ENCODE measurements around the gene GLP1R. TPM values are rescaled to one million over a fixed set of nuclear protein-coding genes. Genes with fewer than 3 reads are reported as not detected.

Gene GLP1R
- total and polyA plus RNA-seq, 2 donors from 2014 or later: 0.13 to 0.22 TPM

DNA sequence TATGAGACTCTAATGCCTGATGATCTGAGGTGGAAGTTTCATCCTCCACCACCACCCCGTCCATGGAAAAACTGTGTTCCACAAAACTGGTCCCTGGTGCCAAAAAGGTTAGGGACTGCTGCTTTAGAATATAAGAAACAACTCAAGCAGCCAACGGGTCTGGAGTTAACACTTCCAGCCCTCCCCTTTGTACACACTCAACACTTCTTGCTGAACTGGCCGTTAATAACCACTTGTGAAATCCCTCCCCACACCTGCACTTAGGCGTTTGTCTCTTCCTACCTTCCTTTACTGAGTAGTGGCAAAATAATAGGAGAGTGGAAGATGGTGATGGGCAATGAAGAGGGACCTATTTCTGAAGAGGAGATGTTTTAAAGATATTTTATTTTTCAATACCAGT lies 55.9 kb downstream of the GLP1R start:
- Histone ChIP-seq H3K4me1 (ENCODE audit: control insufficient read depth in 2 of 3, insufficient read depth in 2 of 3, low read depth in 1 of 3, low read length in 3 of 3) (peaks cover 0 to 7% (median 0%) of the 10 kb centered on the region in 3 donors), H3K27ac (ENCODE audit: low read depth in 2 of 2, low read length in 2 of 2) (no peak overlapping the region), H3K9me3 (ENCODE audit: control insufficient read depth in 2 of 3, insufficient read depth in 1 of 3, low read length in 3 of 3) (no peaks in the 10 kb centered on the region), H3K9ac (ENCODE audit: low read length in 3 of 3) (no peak overlapping the region), H3K4me3 (ENCODE audit: low read length in 3 of 3) (no peak overlapping the region), H3K27me3 (ENCODE audit: control insufficient read depth, insufficient read depth, low read length) (no peaks in the 10 kb centered on the region), H3K36me3 (ENCODE audit: control insufficient read depth in 2 of 3, insufficient read depth in 3 of 3, low read length in 3 of 3) (peaks cover 3 to 7% (median 6%) of the 10 kb centered on the region in 3 donors)
- FAIRE-seq: no peak
- intact Hi-C loops (cut with DNase I): no loop called here
- no peak for DNase-seq
- TF ChIP-seq, protein P1, sequence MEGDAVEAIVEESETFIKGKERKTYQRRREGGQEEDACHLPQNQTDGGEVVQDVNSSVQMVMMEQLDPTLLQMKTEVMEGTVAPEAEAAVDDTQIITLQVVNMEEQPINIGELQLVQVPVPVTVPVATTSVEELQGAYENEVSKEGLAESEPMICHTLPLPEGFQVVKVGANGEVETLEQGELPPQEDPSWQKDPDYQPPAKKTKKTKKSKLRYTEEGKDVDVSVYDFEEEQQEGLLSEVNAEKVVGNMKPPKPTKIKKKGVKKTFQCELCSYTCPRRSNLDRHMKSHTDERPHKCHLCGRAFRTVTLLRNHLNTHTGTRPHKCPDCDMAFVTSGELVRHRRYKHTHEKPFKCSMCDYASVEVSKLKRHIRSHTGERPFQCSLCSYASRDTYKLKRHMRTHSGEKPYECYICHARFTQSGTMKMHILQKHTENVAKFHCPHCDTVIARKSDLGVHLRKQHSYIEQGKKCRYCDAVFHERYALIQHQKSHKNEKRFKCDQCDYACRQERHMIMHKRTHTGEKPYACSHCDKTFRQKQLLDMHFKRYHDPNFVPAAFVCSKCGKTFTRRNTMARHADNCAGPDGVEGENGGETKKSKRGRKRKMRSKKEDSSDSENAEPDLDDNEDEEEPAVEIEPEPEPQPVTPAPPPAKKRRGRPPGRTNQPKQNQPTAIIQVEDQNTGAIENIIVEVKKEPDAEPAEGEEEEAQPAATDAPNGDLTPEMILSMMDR (IDR thresholded peaks at IDR 0.05; ENCODE audit: borderline replicate concordance, extremely low read depth, insufficient read depth): no peak

DNA sequence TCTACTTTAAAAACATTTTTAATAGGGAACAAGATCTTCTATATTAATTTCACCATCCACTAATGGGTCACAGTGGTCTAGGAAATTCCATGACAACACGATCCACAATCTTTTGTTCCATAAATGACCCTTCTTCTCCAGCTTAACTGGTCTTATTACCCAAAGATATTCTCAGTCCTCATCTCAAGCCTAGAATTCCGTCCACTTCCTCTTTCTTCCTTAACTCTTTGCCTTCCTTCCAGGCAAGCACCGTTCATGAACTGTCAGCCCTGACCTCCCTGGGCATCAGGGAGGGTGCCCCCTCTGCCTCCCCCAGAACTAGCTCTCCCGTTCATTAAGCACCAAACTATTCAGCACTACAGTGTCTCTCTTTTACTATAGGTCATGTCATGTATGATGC lies 58.5 kb downstream of the GLP1R start:
- no peak overlapping the region for H3K9ac ChIP-seq (ENCODE audit: low read length in 3 of 3)
- intact Hi-C loops (cut with DNase I): no loop called here

DNA sequence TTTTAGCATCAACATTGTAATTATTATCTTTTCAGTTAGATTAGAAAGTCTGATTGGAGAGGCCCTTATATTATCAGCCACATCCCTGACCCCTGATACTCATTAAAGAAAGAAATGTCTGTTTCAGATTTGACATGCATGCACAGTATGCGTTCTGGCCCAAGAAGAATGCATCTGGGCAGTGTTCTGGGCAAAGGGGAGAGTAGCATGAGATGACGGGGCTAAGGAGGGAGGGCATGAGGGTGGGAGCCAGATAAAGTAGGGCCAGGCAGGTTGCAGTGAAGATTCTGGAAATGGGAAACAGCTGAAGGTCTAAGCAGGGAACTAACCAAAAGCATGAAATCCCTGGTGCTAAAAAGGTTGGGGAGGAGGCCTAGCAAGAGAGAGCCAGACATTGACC lies 59.1 kb downstream of the GLP1R start:
- Histone ChIP-seq H3K36me3 (ENCODE audit: control insufficient read depth in 2 of 3, insufficient read depth in 3 of 3, low read length in 3 of 3) (peaks cover 6 to 13% (median 8%) of the 10 kb centered on the region in 3 donors), H3K9me3 (ENCODE audit: control insufficient read depth in 2 of 3, insufficient read depth in 1 of 3, low read length in 3 of 3) (no peaks in the 10 kb centered on the region), H3K27ac (ENCODE audit: low read depth in 2 of 2, low read length in 2 of 2) (no peak overlapping the region), H3K4me1 (ENCODE audit: control insufficient read depth in 2 of 3, insufficient read depth in 2 of 3, low read depth in 1 of 3, low read length in 3 of 3) (no peaks in the 10 kb centered on the region), H3K9ac (ENCODE audit: low read length in 3 of 3) (no peak overlapping the region), H3K4me3 (ENCODE audit: low read length in 3 of 3) (no peak overlapping the region), H3K27me3 (ENCODE audit: control insufficient read depth, insufficient read depth, low read length) (no peaks in the 10 kb centered on the region)
- no peak for DNase-seq
- TF ChIP-seq, protein P1 (IDR thresholded peaks at IDR 0.05; ENCODE audit: borderline replicate concordance, extremely low read depth, insufficient read depth): no peak
- intact Hi-C loops (cut with DNase I): no loop called here
- FAIRE-seq: no peak

More for the DNA sequence above, 58.5 kb downstream of the GLP1R start:
- no peak for DNase-seq
- Histone ChIP-seq H3K27me3 (ENCODE audit: control insufficient read depth, insufficient read depth, low read length) (no peaks in the 10 kb centered on the region), H3K27ac (ENCODE audit: low read depth in 2 of 2, low read length in 2 of 2) (no peak overlapping the region), H3K4me3 (ENCODE audit: low read length in 3 of 3) (no peak overlapping the region), H3K9me3 (ENCODE audit: control insufficient read depth in 2 of 3, insufficient read depth in 1 of 3, low read length in 3 of 3) (no peaks in the 10 kb centered on the region), H3K4me1 (ENCODE audit: control insufficient read depth in 2 of 3, insufficient read depth in 2 of 3, low read depth in 1 of 3, low read length in 3 of 3) (peaks cover 0 to under 1% (median 0%) of the 10 kb centered on the region in 3 donors), H3K36me3 (ENCODE audit: control insufficient read depth in 2 of 3, insufficient read depth in 3 of 3, low read length in 3 of 3) (peaks cover 6 to 13% (median 8%) of the 10 kb centered on the region in 3 donors)
- TF ChIP-seq, protein P1 (IDR thresholded peaks at IDR 0.05; ENCODE audit: borderline replicate concordance, extremely low read depth, insufficient read depth): no peak
- no peak for FAIRE-seq
